Nephron (organoid): ENCODE data around the gene ZNF3.
"Not testable (repeated sequence)": the region's sequence is repeated elsewhere in the genome, so short reads cannot be mapped to it uniquely, and the experiment has no call there.

Experiments used
- H3K27ac Mint-ChIP-seq, 3 experiments: 2 replicates each; pipeline ENCODE4 v1.8.0; 2020; ENCODE audit warnings: mixed read lengths in 3 of 3, mild to moderate bottlenecking in 2 of 3, moderate library complexity in 1 of 3
- H3K27me3 Mint-ChIP-seq: 2 replicates; pipeline ENCODE4 v1.8.0; 2021; ENCODE audit warnings: low read depth, mild to moderate bottlenecking, moderate library complexity, mixed read lengths
- H3K36me3 Mint-ChIP-seq: 2 replicates; pipeline ENCODE4 v1.8.0; 2020; ENCODE audit warnings: low read depth, mixed read lengths
- H3K4me1 Mint-ChIP-seq: 2 replicates; pipeline ENCODE4 v1.8.0; 2020; ENCODE audit warnings: mixed read lengths
- H3K4me3 Mint-ChIP-seq, 3 experiments: 2 replicates each; pipeline ENCODE4 v1.8.0; 2020; ENCODE audit warnings: mild to moderate bottlenecking in 3 of 3, mixed read lengths in 3 of 3, moderate library complexity in 2 of 3
- H3K9me3 Mint-ChIP-seq: 2 replicates; pipeline ENCODE4 v1.8.0; 2020; ENCODE audit warnings: mixed read lengths
- CTCF ChIP-seq, 3 experiments: fragments of 200-600 bp; sonication (generic); IDR thresholded peaks; one replicate each; pipeline ENCODE4 v1.5.0; 2021; ENCODE audit warnings: antibody characterized with exemption in 3 of 3; ENCODE audit not compliant: unreplicated experiment in 3 of 3

The ZNF3 gene

GRCh38 chr7:100081535-100082102, at the start of gene ZNF3:
Gene ZNF3, minus strand, starts transcription at chr7:100081723. Its CDS starts 4,366 bp downstream, at chr7:100077357.
- peak within 1 kb of the TSS; percentile 89 to 99 (median 95) for H3K4me3 Mint-ChIP-seq
- H3K27me3 Mint-ChIP-seq, result no peaks in the 10 kb centered on the region
- peaks cover 35% of the 10 kb centered on the region for H3K4me1 Mint-ChIP-seq
- peaks cover 50% of the 10 kb centered on the region for H3K36me3 Mint-ChIP-seq
- H3K9me3 Mint-ChIP-seq, result peaks cover 25% of the 10 kb centered on the region
- peak; percentile 93 to 98 (median 95) for TF ChIP-seq CTCF (IDR thresholded peaks at IDR 0.05; ENCODE audit: unreplicated experiment in 3 of 3)
- H3K27ac Mint-ChIP-seq, result peak within 1 kb of the TSS; percentile 83 to 98 (median 91)

GRCh38 chr7:100130608-100131453, 49.3 kb upstream of the ZNF3 start:
- H3K4me3 Mint-ChIP-seq, result peak overlapping the region; percentile 24 to 32 (median 29)

GRCh38 chr7:100130220-100130607, 48.7 kb upstream of the ZNF3 start:
- H3K27ac Mint-ChIP-seq, H3K27me3 Mint-ChIP-seq, H3K36me3 Mint-ChIP-seq, H3K4me3 Mint-ChIP-seq, H3K9me3 Mint-ChIP-seq: not testable (repeated sequence)
- H3K4me1 Mint-ChIP-seq, result peaks cover 17% of the 10 kb centered on the region

More at GRCh38 chr7:100130608-100131453, 49.3 kb upstream of the ZNF3 start:
- H3K27me3 Mint-ChIP-seq, result peaks cover 3% of the 10 kb centered on the region
- no peak overlapping the region for H3K27ac Mint-ChIP-seq
- no peaks in the 10 kb centered on the region for H3K36me3 Mint-ChIP-seq
- H3K9me3 Mint-ChIP-seq, result no peaks in the 10 kb centered on the region
- peak; percentile 89 to 95 (median 95) for TF ChIP-seq CTCF (IDR thresholded peaks at IDR 0.05; ENCODE audit: unreplicated experiment in 3 of 3)
- H3K4me1 Mint-ChIP-seq, result peaks cover 17% of the 10 kb centered on the region

- Mint-ChIP-seq H3K27me3 (no peaks in the 10 kb centered on the region), H3K4me3 (peak overlapping the region; percentile 85 to 97 (median 87)), H3K36me3 (peaks cover 6% of the 10 kb centered on the region), H3K4me1 (peaks cover 17% of the 10 kb centered on the region), H3K27ac (peak overlapping the region; percentile 80 to 92 (median 88)), H3K9me3 (no peaks in the 10 kb centered on the region)
- no peak for TF ChIP-seq CTCF (IDR thresholded peaks at IDR 0.05; ENCODE audit: unreplicated experiment in 3 of 3)
Observed at GRCh38 chr7:100128637-100128963, 47.1 kb upstream of the ZNF3 start.

- no peaks in the 10 kb centered on the region for H3K27me3 Mint-ChIP-seq
- TF ChIP-seq CTCF (IDR thresholded peaks at IDR 0.05; ENCODE audit: unreplicated experiment in 3 of 3), result no peak
- no peaks in the 10 kb centered on the region for H3K9me3 Mint-ChIP-seq
- peak overlapping the region; percentile 80 to 92 (median 88) for H3K27ac Mint-ChIP-seq
- H3K4me1 Mint-ChIP-seq, result peaks cover 17% of the 10 kb centered on the region
- peaks cover 6% of the 10 kb centered on the region for H3K36me3 Mint-ChIP-seq
- peak overlapping the region; percentile 85 to 97 (median 87) for H3K4me3 Mint-ChIP-seq
Observed at GRCh38 chr7:100127866-100128636, 46.5 kb upstream of the ZNF3 start.
